ENCODE results near the gene SLCO3A1.
"Not testable (repeated sequence)": the region's sequence is repeated elsewhere in the genome, so short reads cannot be mapped to it uniquely, and the experiment has no call there.

Gene SLCO3A1

DNA sequence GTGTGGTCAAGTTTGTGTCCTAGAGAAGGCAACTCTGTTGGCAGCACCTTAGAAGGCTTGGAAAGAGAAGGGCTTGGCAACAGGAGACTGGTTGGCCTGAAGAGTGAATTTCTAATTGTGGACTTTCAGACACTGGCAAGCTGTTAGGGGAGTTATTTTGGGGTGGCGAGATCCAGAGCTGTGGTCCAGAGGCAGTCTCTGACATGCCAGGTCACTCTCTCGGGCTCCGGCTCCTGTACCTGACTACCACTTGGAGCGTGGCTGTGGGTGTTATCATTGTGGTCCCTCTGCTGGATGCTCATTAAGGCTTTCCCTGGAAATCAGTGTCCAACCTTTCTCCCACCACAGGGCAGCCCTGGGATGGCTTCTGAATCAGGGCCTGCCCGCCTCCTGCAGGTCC, 209.0 kb downstream of the SLCO3A1 start:
- no peaks in the 10 kb centered on the region for H3K9me2 ChIP-seq (replicated peaks; ENCODE audit: low read depth, low read length)
- H3K36me3 ChIP-seq (ENCODE audit: insufficient read depth, low read length) = no peaks in the 10 kb centered on the region
- no peaks in the 10 kb centered on the region for H3K4me1 ChIP-seq (ENCODE audit: insufficient read depth, low read length, poor library complexity, severe bottlenecking)
- H3K4me3 ChIP-seq (ENCODE audit: low read length, poor library complexity, severe bottlenecking) = no peak overlapping the region
- no peaks in the 10 kb centered on the region for H3K27me3 ChIP-seq (ENCODE audit: insufficient read depth, low read length, poor library complexity, severe bottlenecking)
- no peak overlapping the region for H2AFZ ChIP-seq (ENCODE audit: low read length)
- no peak overlapping the region for H3K4me2 ChIP-seq (ENCODE audit: low read depth, low read length, poor library complexity, severe bottlenecking)
- TF ChIP-seq, protein P1, sequence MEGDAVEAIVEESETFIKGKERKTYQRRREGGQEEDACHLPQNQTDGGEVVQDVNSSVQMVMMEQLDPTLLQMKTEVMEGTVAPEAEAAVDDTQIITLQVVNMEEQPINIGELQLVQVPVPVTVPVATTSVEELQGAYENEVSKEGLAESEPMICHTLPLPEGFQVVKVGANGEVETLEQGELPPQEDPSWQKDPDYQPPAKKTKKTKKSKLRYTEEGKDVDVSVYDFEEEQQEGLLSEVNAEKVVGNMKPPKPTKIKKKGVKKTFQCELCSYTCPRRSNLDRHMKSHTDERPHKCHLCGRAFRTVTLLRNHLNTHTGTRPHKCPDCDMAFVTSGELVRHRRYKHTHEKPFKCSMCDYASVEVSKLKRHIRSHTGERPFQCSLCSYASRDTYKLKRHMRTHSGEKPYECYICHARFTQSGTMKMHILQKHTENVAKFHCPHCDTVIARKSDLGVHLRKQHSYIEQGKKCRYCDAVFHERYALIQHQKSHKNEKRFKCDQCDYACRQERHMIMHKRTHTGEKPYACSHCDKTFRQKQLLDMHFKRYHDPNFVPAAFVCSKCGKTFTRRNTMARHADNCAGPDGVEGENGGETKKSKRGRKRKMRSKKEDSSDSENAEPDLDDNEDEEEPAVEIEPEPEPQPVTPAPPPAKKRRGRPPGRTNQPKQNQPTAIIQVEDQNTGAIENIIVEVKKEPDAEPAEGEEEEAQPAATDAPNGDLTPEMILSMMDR (conservative IDR thresholded peaks at IDR 0.05; ENCODE audit: low read length) = no peak
- no peak for TF ChIP-seq EZH2phosphoT487 (IDR thresholded peaks at IDR 0.05; ENCODE audit: borderline replicate concordance)
- no peaks in the 10 kb centered on the region for H3F3A ChIP-seq (ENCODE audit: low read depth)
- H3K9ac ChIP-seq (ENCODE audit: low read depth, low read length, poor library complexity, severe bottlenecking) = no peak overlapping the region
- no peaks in the 10 kb centered on the region for H3K9me3 ChIP-seq (ENCODE audit: insufficient read depth, low read depth, low read length)
- H4K20me1 ChIP-seq (ENCODE audit: insufficient read depth, low read length, poor library complexity, severe bottlenecking) = no peaks in the 10 kb centered on the region
- H3K79me2 ChIP-seq (ENCODE audit: insufficient read depth, low read length) = no peaks in the 10 kb centered on the region

DNA sequence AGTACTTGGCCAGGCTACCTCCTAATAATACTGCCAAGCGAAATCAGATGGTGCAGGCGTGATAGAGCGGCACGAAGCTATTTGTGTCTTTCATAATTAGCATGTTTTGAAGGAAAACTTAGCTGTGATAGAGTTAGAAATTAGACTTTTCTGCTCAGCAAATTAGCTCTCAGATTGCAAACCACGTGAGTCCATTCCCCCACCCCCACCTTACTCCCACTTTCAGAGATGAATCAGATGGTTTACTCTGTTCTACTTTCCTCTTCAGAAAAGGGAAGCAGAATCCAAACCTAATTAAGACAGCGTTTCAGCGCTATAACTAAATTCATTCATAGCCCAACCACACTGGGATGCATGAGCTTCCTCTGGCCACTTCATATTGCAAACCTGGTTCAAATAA, 214.6 kb downstream of the SLCO3A1 start:
- H3K4me1 ChIP-seq (ENCODE audit: insufficient read depth, low read length, poor library complexity, severe bottlenecking) = peaks cover 5% of the 10 kb centered on the region
- no peaks in the 10 kb centered on the region for H3K9me2 ChIP-seq (replicated peaks; ENCODE audit: low read depth, low read length)
- H3K79me2 ChIP-seq (ENCODE audit: insufficient read depth, low read length) = no peaks in the 10 kb centered on the region
- H3K36me3 ChIP-seq (ENCODE audit: insufficient read depth, low read length) = no peaks in the 10 kb centered on the region
- no peaks in the 10 kb centered on the region for H3K9me3 ChIP-seq (ENCODE audit: insufficient read depth, low read depth, low read length)
- no peak overlapping the region for H3K4me2 ChIP-seq (ENCODE audit: low read depth, low read length, poor library complexity, severe bottlenecking)
- no peak overlapping the region for H3K4me3 ChIP-seq (ENCODE audit: low read length, poor library complexity, severe bottlenecking)
- no peaks in the 10 kb centered on the region for H4K20me1 ChIP-seq (ENCODE audit: insufficient read depth, low read length, poor library complexity, severe bottlenecking)
- TF ChIP-seq, protein P1 (conservative IDR thresholded peaks at IDR 0.05; ENCODE audit: low read length) = no peak
- no peak for TF ChIP-seq EZH2phosphoT487 (IDR thresholded peaks at IDR 0.05; ENCODE audit: borderline replicate concordance)
- no peaks in the 10 kb centered on the region for H3K27me3 ChIP-seq (ENCODE audit: insufficient read depth, low read length, poor library complexity, severe bottlenecking)
- H3K9ac ChIP-seq (ENCODE audit: low read depth, low read length, poor library complexity, severe bottlenecking) = no peak overlapping the region
- no peaks in the 10 kb centered on the region for H3F3A ChIP-seq (ENCODE audit: low read depth)
- no peak overlapping the region for H2AFZ ChIP-seq (ENCODE audit: low read length)

DNA sequence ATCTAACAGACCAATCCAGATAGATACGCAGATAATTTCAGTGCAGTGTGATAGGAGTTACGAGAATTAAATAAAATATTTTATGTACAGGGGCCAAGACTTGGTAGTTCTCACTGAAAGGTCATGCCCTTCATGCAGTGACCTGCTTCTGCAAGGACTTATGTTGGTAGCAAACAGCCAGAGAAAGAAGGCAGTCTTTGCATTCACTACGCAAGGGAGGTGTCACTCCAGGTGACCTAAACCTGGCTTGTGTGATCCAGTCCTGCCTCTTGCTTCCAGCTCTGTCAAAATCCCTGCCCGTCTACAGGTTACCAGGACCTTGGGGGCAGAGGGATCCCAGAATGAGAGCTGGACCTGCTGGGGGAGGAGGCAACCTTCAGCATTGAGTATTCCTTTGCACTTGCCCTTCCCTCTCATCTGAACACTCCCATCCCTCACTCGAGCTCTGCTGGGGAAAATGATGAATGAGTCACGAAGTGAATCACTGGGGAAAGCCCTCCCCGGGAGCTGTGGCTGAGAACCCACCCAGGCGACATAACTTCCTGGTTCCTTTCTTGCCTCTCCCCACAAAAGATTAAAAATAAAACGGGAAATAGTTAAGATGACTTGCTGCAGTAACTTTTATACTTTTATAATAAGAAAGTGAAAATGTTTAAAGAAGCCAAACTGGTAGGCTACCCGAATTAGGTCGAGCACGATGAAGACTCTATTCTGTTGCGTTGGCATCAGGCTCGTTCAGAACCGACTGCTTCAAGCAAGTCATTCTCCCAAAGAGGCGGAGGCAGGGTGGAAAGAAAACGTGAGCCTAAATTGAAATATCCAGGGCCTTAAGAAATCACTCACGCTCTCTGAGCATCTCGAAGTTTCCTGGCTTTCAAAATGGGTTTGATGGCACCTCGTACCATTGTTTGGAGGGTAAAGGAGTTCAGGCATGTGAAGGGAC, 216.1 kb downstream of the SLCO3A1 start:
- H3K4me2 ChIP-seq (ENCODE audit: low read depth, low read length, poor library complexity, severe bottlenecking) = peak overlapping the region; percentile 21
- H4K20me1 ChIP-seq (ENCODE audit: insufficient read depth, low read length, poor library complexity, severe bottlenecking) = no peaks in the 10 kb centered on the region
- no peaks in the 10 kb centered on the region for H3K36me3 ChIP-seq (ENCODE audit: insufficient read depth, low read length)
- H3K79me2 ChIP-seq (ENCODE audit: insufficient read depth, low read length) = no peaks in the 10 kb centered on the region
- no peak overlapping the region for H3K4me3 ChIP-seq (ENCODE audit: low read length, poor library complexity, severe bottlenecking)
- H3F3A ChIP-seq (ENCODE audit: low read depth) = no peaks in the 10 kb centered on the region
- H3K27me3 ChIP-seq (ENCODE audit: insufficient read depth, low read length, poor library complexity, severe bottlenecking) = no peaks in the 10 kb centered on the region
- TF ChIP-seq, protein P1 (conservative IDR thresholded peaks at IDR 0.05; ENCODE audit: low read length) = no peak
- TF ChIP-seq EZH2phosphoT487 (IDR thresholded peaks at IDR 0.05; ENCODE audit: borderline replicate concordance) = no peak
- peaks cover 10% of the 10 kb centered on the region for H3K4me1 ChIP-seq (ENCODE audit: insufficient read depth, low read length, poor library complexity, severe bottlenecking)
- H2AFZ ChIP-seq (ENCODE audit: low read length) = no peak overlapping the region
- H3K9me3 ChIP-seq (ENCODE audit: insufficient read depth, low read depth, low read length) = no peaks in the 10 kb centered on the region
- no peaks in the 10 kb centered on the region for H3K9me2 ChIP-seq (replicated peaks; ENCODE audit: low read depth, low read length)
- no peak overlapping the region for H3K9ac ChIP-seq (ENCODE audit: low read depth, low read length, poor library complexity, severe bottlenecking)

DNA sequence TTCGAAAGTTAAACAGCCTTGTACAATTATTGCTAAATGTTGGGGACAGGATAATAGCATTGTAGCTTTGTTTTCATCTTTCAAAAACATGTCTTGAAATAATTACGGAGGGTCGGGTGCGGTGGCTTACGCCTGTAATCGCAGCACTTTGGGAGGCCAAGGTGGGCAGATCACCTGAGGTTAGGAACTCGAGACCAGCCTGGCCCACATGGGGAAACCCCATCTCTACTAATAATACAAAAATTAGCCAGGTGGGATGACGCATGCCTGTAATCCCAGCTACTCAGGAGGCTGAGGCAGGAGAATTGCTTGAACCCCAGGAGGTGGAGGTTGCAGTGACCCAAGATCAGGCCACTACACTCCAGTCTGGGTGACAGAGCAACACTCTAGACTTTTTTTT, 216.7 kb downstream of the SLCO3A1 start:
- not testable (repeated sequence) for H3K36me3 ChIP-seq (ENCODE audit: insufficient read depth, low read length); H3F3A ChIP-seq (ENCODE audit: low read depth); H3K4me3 ChIP-seq (ENCODE audit: low read length, poor library complexity, severe bottlenecking); H3K27me3 ChIP-seq (ENCODE audit: insufficient read depth, low read length, poor library complexity, severe bottlenecking); H3K9me2 ChIP-seq (replicated peaks; ENCODE audit: low read depth, low read length); H4K20me1 ChIP-seq (ENCODE audit: insufficient read depth, low read length, poor library complexity, severe bottlenecking); H3K79me2 ChIP-seq (ENCODE audit: insufficient read depth, low read length); H3K4me2 ChIP-seq (ENCODE audit: low read depth, low read length, poor library complexity, severe bottlenecking); H2AFZ ChIP-seq (ENCODE audit: low read length); H3K9me3 ChIP-seq (ENCODE audit: insufficient read depth, low read depth, low read length); H3K9ac ChIP-seq (ENCODE audit: low read depth, low read length, poor library complexity, severe bottlenecking)
- H3K4me1 ChIP-seq (ENCODE audit: insufficient read depth, low read length, poor library complexity, severe bottlenecking) = peaks cover 17% of the 10 kb centered on the region

Data from Loucy (cell line).